Germinal center (tissue), 1 donor: ENCODE data around the gene ARF1.

Experiments
- DNase-seq: peaks from one replicate; pipeline ENCODE4 v3.0.0; 2012; ENCODE audit warnings: mixed read lengths, low spot score

Gene ARF1

DNA sequence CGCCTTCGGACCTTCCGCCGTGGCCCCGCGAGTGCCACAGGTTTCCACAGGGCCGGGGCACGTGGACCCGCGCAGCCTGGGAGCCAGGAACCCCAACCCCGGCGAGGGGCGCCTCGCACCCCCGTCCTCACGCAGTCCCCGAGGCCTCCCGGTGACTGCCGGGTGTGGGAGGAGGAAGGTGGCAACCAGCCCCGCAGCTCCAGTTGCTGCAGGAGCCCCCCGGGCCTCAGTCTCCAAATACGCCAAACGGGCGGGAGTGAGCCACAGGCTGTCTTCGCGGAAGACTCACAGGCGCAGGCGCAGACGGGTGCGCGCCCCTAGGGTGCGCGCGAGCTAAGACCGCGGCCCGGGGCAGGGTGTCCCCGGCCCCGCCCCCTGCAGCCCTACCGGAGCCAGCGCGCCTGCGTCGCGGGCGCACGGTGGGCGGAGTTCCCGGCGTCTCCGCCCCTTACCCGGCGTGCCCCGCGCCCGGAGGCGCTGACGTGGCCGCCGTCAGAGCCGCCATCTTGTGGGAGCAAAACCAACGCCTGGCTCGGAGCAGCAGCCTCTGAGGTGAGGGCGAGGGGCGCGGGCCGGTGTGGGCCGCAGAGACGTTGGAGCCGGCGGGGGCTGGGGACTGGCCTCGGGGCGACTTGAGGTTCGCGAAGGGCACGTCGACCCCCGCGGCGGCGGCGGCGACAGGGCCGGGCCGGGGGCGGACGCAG, at the start of gene ARF1:
Gene ARF1, plus strand, starts transcription at position 495 of the 704 bp plus-strand sequence. CDS start 14,407 bp downstream, outside the sequence.
- peak; percentile 97 for DNase-seq

DNA sequence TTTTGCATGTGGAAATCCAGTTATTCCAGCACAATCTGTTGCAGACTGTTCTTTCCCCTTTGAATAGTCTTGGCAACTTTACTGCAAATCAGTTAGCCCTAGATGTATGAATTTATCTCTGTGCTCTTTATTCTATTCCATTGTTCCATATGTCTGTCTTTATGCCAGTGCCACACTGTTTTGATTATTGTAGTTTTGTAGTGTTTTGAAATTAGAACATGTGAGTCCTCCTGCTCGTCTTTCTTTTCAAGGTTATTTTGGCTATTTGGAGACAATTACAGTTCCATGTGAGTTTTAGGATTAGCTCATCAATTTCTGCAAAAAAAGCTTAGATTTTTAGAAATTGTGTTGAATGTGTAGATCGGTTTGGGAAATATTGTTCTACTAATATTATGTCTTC, 49.1 kb upstream of the ARF1 start:
- DNase-seq = no peak

- no peak for DNase-seq
Observed at GRCh38 chr1:228034954-228035837, 47.3 kb upstream of the ARF1 start.

- DNase-seq = no peak
Observed at GRCh38 chr1:228035844-228036243, 46.7 kb upstream of the ARF1 start.

- DNase-seq = no peak
Observed at GRCh38 chr1:228036701-228037231, 45.7 kb upstream of the ARF1 start.

DNA sequence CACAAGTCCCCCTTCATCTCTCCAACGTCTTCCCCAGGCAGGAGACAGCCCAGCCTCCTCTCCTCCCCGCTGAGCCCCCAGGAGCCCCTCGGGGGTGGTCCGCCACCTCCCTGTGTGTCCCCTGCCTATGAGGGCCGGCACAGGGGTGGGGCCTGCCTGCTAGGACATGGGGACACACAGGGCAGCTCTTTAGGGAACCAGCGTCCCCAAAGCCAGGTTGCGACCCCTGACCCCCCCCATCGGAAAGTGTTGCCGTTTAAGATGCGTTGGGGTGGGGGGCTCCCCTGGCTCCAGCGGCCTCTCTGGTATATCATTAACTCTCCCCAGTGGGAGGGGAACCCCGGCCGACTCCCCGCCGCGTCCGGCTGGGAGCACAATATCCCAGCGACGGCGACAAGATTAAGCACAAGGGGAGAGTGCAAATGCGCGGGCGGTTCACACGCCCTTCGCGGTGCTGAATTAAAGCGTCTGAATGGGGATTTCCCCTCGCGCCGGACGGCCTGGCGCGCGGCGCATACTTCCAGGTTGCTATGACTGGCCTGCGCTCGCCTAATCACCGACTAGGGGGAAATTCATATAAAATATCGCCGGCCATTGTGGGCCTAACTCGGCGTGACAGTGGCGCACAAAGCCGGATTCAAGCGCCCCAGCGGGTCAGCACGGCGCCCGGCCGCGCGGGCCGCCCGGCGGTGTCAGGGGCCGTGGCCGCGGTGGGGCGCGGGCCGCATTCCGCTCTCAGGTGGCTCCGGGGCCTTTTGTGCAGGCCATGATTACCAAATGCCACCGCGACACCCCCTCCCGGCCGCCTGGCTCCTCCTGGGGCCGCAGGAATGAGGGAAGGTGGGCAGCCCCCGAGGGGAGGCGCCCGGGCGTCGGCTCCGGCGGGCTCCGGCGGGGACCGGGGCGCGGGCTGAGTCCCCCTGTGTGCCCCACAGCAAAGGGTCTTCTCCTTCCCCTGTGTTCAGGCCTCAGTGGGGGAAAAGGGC, 44.8 kb upstream of the ARF1 start:
- DNase-seq = peak; percentile 45

- no peak for DNase-seq
Observed at GRCh38 chr1:228038387-228039005, 44.0 kb upstream of the ARF1 start.

- no peak for DNase-seq
Observed at GRCh38 chr1:228039006-228039903, 43.3 kb upstream of the ARF1 start.

GRCh38 chr1:228039986-228040385, 42.5 kb upstream of the ARF1 start:
- DNase-seq = no peak

DNA sequence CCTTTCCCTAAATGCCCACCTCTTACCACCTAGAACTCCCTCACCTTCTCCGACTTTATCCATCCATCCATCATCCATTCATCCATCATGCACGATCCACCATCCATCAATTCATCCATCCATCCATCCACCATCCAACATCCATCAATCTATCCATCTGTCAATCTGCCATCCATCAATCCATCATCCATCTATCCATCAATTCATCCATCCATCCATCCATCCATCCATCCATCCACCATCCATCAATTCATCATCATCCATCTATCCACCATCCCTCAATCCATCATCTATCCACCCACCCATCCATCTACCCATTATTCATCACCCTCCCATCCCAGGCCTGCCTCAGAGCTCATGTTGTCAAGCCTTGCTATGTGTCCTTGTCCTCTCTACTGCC, 41.2 kb upstream of the ARF1 start:
- DNase-seq = no peak

DNA sequence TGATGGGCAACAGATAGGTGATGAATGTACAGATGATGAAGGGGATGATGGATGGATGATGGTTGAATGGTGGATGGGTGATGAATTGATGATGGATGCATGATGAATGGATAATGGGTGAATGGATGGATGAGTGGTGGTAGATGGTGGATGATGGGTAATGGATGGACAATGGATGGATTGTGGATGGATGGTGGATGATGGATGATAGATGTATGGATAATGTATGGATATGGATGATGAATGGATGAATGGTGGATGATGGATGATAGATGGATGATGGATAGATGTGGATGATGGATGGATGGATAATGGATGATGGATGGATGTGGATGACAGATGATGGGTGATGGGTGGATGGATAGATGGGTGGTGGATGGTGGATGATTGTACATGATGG, 40.0 kb upstream of the ARF1 start:
- no peak for DNase-seq

DNA sequence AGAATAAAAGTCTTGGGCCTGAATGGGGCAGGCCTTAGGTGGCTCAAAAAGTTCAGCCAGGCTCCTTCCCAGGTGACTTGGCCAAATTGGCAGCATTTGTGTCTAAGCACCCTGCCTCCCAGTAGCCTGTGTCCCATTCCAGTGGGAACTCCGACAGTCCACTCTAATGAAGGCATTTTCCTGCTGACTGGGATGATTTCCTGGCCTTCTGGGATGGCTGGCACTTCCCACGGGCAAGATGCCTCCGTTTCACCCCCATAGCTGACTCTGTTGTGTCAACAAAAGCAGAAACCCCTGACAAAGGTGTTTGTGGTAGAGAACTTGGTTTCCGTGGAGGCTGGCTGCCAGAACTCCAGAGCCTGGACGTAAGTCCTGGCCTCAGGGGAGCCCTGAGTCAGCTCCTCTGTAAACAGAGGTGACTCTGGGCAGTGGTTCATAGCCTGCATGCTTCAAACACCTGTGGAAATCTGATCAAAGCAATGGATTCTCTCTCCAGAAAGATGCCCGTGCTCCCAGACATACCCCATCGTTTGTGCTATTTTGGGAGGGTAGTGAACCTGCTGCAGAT, 39.1 kb upstream of the ARF1 start:
- no peak for DNase-seq

GRCh38 chr1:228044961-228045360, 37.5 kb upstream of the ARF1 start:
- DNase-seq = no peak

- no peak for DNase-seq
Observed at GRCh38 chr1:228045405-228045804, 37.1 kb upstream of the ARF1 start.

- no peak for DNase-seq
Observed at GRCh38 chr1:228045871-228046270, 36.6 kb upstream of the ARF1 start.

DNA sequence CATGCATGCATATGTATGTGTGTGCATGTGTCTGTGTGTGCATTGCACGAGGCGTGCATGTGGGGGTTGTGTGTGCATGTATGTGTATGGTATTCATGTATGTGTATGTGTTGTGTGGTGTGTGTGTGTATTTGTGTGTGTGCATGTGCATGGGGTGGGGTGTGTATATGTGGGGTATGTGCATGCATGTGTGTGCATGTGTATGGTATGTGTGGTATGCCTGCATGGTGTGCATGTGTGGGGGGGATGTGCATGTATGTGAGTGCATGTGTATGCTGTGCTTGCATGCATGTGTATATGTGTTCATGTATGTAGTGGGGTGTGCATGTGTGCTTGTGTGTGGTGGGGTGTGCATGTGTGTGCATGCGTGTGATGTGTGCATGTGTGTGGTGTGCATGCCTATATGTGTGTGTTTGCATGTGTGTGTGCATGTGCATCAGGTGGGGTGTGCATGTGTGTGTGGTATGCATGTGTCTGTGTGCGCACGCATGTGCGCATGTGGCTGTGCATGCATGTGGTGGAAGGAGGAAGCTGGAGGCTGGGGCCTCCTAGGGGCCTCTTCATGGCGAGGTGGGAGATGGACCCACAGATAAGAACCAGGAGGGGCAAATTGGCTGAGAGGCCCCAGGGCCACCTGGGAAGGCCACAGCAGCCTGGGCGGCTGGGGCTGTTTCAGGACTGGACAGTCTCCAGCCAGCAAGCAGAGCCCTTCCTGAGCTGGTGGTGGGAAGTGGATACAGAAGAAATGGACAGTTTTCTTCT, 35.9 kb upstream of the ARF1 start:
- no peak for DNase-seq

GRCh38 chr1:228047183-228047466, 35.4 kb upstream of the ARF1 start:
- DNase-seq = no peak

DNA sequence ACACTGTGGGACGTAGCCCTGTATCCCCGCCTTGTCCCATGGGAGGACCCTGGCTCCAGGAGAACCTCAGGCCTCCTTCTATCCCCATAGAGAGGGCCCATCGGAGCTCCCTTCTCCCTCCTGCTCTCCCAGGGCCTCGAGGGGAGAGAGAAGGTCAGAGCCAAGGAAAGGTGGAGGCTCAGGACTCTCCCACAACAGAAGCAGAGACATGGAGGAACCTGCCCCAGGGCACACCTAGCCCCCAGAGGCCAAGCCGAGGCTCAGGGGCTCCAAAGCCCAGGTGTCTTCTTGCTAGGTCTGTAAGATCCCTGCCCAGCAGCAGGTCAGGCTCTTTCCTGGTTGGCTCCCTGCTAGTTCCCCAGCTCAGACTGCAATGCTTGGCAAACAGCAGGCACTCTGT, 34.4 kb upstream of the ARF1 start:
- no peak for DNase-seq

DNA sequence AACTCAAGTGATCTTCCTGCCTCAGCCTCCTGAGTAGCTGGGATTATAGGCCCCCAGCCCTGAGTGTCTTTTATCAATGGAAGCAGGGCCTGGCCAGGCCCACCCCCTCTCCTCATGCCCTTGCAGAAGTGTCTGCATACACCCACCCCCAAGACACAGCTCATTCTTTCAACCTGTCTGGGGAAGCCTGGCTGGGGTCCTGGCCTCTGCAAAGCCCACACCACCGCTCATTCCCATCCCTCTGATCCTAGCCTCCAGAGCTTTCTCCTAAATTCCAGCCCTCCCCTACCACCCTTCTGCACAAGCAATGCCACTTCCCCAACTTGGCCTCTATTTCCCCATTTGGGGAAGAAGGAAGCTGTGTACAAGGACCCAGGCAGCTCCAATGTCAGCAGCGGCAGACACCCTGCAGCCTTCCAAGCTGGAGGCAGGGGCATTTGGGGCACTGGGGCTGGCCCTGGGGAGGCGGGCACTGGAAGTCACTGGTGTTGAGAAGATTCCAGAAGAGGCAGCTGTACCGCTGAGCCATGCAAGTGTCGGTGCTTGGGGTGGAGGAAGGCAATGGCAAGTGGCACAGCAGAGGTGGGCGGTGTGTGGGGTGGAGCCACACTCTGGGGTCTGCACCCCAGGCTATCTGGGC, 33.7 kb upstream of the ARF1 start:
- no peak for DNase-seq
